Measurements from ENCODE around the gene STK24. TPM values are rescaled to one million over a fixed set of nuclear protein-coding genes. Genes with fewer than 3 reads are reported as not detected.

The STK24 gene
- total RNA-seq, 4 donors from 2014 or later: 28.7 to 68.4 (median 49.4) TPM

- Histone ChIP-seq H3K4me1 (peaks cover 55 to 90% of the 10 kb centered on the region in 2 donors), H3K4me3 (peak overlapping the region in 2 of 4 donors; percentile 23 to 35), H3K9me3 (no peaks in the 10 kb centered on the region), H3K27ac (peak overlapping the region; percentile 48 to 65 (median 59)), H3K36me3 (no peaks in the 10 kb centered on the region), H3K27me3 (no peaks in the 10 kb centered on the region)
- peak in 1 of 2 donors; percentile 10 for ATAC-seq
- DNase-seq: no peak
- intact Hi-C loops (cut with DNase I; ENCODE audit: low total_unique reads): loop anchor here (2.0 kb wide), 1 partner anchor 21 kb away; no protein-coding TSS in a partner anchor
- no peak for TF ChIP-seq CTCF (IDR thresholded peaks at IDR 0.05 in 4 of 5, conservative IDR thresholded peaks at IDR 0.05 in 1 of 5)
- no peak for TF ChIP-seq POLR2A (IDR thresholded peaks at IDR 0.05)
- in situ Hi-C loops (cut with MboI; ENCODE audit: low sequenced_read_pairs in 4 of 4): no loop called here
Measured at GRCh38 chr13:98544104-98544710, 32.7 kb downstream of the STK24 start.

GRCh38 chr13:98543378-98544103 lies 33.4 kb downstream of the STK24 start:
- no peak for DNase-seq
- Histone ChIP-seq H3K4me3 (peak overlapping the region; percentile 3 to 35 (median 20)), H3K27ac (peak overlapping the region; percentile 48 to 65 (median 59)), H3K9me3 (no peaks in the 10 kb centered on the region), H3K36me3 (no peaks in the 10 kb centered on the region), H3K4me1 (peaks cover 61 to 93% of the 10 kb centered on the region in 2 donors), H3K27me3 (no peaks in the 10 kb centered on the region)
- in situ Hi-C loops (cut with MboI; ENCODE audit: low sequenced_read_pairs in 4 of 4): no loop called here
- intact Hi-C loops (cut with DNase I; ENCODE audit: low total_unique reads): loop anchor here (2.0 kb wide), 1 partner anchor 21 kb away; no protein-coding TSS in a partner anchor
- no peak for TF ChIP-seq POLR2A (IDR thresholded peaks at IDR 0.05)
- no peak for TF ChIP-seq CTCF (IDR thresholded peaks at IDR 0.05 in 4 of 5, conservative IDR thresholded peaks at IDR 0.05 in 1 of 5)
- ATAC-seq: peak; percentile 38 to 39

- Histone ChIP-seq H3K27ac (peak overlapping the region; percentile 48 to 65 (median 59)), H3K4me3 (peak overlapping the region in 3 of 4 donors; percentile 17 to 35 (median 27)), H3K36me3 (no peaks in the 10 kb centered on the region), H3K9me3 (no peaks in the 10 kb centered on the region), H3K27me3 (no peaks in the 10 kb centered on the region), H3K4me1 (peaks cover 64 to 88% of the 10 kb centered on the region in 2 donors)
- ATAC-seq: peak; percentile 24 to 42
- intact Hi-C loops (cut with DNase I; ENCODE audit: low total_unique reads) (no loop called here), in situ Hi-C loops (cut with MboI; ENCODE audit: low sequenced_read_pairs in 4 of 4) (no loop called here)
- DNase-seq: no peak
- TF ChIP-seq CTCF (IDR thresholded peaks at IDR 0.05 in 4 of 5, conservative IDR thresholded peaks at IDR 0.05 in 1 of 5) (no peak), POLR2A (IDR thresholded peaks at IDR 0.05) (no peak)
Measured at GRCh38 chr13:98542568-98543377, 34.1 kb downstream of the STK24 start.

- intact Hi-C loops (cut with DNase I; ENCODE audit: low total_unique reads): no loop called here
- in situ Hi-C loops (cut with MboI; ENCODE audit: low sequenced_read_pairs in 4 of 4): no loop called here
- TF ChIP-seq CTCF (IDR thresholded peaks at IDR 0.05 in 4 of 5, conservative IDR thresholded peaks at IDR 0.05 in 1 of 5) (no peak), POLR2A (IDR thresholded peaks at IDR 0.05) (no peak)
- H3K9me3 ChIP-seq: no peaks in the 10 kb centered on the region
- peak overlapping the region in 3 of 4 donors; percentile 13 to 62 (median 62) for H3K27ac ChIP-seq
- DNase-seq: no peak
- H3K4me3 ChIP-seq: no peak overlapping the region
- H3K27me3 ChIP-seq: no peaks in the 10 kb centered on the region
- no peaks in the 10 kb centered on the region for H3K36me3 ChIP-seq
- ATAC-seq: no peak
- H3K4me1 ChIP-seq: peaks cover 75 to 84% of the 10 kb centered on the region in 2 donors
Measured at GRCh38 chr13:98541701-98542203, 35.2 kb downstream of the STK24 start.

Data from gastrocnemius medialis (tissue), 4 donors.